ENCODE data around the gene RGCC. TPM values are rescaled to one million over a fixed set of nuclear protein-coding genes. Genes with fewer than 3 reads are reported as not detected.

RGCC gene
- total RNA-seq, 3 donors from 2014 or later = 91.8 to 112 (median 95.7) TPM

DNA sequence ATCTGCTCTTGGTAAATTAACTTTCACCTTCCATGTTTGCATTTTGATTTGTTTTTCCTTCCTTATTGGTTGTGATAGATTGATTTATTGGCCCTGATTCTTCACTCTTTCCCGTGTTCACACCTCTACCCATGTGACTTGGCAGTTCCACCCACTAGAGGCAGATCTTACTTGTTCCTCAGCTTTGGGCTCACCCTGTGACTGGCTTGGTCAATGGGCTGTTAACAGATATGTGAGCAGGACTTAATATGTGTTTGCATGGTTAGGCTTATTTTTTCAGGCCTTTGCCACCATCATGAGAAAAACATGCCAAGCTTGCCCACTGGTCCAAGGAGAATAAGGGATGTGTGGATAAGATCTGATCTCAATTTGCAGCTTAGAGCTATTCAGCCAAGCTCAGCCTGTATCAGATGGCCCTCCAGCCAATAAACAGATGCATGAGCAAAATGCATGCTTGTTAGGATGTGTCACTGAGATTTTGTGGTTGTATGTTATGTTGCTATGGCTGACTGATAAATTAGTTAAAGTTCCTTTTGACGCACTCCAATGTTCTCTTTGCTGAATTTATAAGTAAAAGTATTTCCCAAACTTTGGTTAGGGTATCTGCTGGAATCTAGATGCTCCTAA, 48.0 kb downstream of the RGCC start:
- no peak overlapping the region for H3K27ac ChIP-seq
- no peaks in the 10 kb centered on the region for H3K27me3 ChIP-seq
- intact Hi-C loops (cut with DNase I; ENCODE audit: low total_unique reads) = no loop called here
- H3K36me3 ChIP-seq = no peaks in the 10 kb centered on the region
- H3K4me3 ChIP-seq = no peak overlapping the region
- DNase-seq (ENCODE audit: low spot score in 2 of 2) = no peak
- TF ChIP-seq, protein P1, sequence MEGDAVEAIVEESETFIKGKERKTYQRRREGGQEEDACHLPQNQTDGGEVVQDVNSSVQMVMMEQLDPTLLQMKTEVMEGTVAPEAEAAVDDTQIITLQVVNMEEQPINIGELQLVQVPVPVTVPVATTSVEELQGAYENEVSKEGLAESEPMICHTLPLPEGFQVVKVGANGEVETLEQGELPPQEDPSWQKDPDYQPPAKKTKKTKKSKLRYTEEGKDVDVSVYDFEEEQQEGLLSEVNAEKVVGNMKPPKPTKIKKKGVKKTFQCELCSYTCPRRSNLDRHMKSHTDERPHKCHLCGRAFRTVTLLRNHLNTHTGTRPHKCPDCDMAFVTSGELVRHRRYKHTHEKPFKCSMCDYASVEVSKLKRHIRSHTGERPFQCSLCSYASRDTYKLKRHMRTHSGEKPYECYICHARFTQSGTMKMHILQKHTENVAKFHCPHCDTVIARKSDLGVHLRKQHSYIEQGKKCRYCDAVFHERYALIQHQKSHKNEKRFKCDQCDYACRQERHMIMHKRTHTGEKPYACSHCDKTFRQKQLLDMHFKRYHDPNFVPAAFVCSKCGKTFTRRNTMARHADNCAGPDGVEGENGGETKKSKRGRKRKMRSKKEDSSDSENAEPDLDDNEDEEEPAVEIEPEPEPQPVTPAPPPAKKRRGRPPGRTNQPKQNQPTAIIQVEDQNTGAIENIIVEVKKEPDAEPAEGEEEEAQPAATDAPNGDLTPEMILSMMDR (IDR thresholded peaks at IDR 0.05) = no peak
- TF ChIP-seq POLR2A (IDR thresholded peaks at IDR 0.05) (no peak), POLR2AphosphoS5 (IDR thresholded peaks at IDR 0.05) (no peak)
- H3K9me3 ChIP-seq = peaks cover 0 to 9% of the 10 kb centered on the region in 2 donors
- H3K4me1 ChIP-seq = no peaks in the 10 kb centered on the region

DNA sequence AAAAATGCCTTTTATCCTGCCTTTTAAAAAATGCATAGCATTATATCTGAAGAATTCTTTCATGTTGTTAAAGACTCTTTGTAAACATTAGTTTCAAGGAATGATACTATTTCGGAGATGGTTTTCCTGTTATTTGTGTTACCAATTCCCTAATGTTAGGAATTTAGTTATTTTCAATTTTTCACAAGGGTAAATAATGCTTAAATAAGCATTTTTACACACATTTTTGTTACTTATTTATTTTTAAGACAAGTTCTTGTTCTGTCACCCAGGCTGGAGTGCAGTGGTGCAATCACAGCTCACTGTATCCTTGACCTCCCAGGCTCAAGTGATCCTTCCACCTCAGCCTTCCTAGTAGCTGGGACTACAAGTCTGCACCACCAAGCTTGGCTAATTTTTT, 49.0 kb downstream of the RGCC start:
- intact Hi-C loops (cut with DNase I; ENCODE audit: low total_unique reads) = no loop called here
- Histone ChIP-seq H3K27me3 (no peaks in the 10 kb centered on the region), H3K9me3 (peaks cover 0 to 9% of the 10 kb centered on the region in 2 donors), H3K4me3 (no peak overlapping the region), H3K36me3 (no peaks in the 10 kb centered on the region), H3K4me1 (no peaks in the 10 kb centered on the region), H3K27ac (no peak overlapping the region)
- DNase-seq (ENCODE audit: low spot score in 2 of 2) = no peak
- no peak for TF ChIP-seq POLR2A (IDR thresholded peaks at IDR 0.05)
- TF ChIP-seq POLR2AphosphoS5 (IDR thresholded peaks at IDR 0.05) = no peak
- TF ChIP-seq, protein P1 (IDR thresholded peaks at IDR 0.05) = no peak

DNA sequence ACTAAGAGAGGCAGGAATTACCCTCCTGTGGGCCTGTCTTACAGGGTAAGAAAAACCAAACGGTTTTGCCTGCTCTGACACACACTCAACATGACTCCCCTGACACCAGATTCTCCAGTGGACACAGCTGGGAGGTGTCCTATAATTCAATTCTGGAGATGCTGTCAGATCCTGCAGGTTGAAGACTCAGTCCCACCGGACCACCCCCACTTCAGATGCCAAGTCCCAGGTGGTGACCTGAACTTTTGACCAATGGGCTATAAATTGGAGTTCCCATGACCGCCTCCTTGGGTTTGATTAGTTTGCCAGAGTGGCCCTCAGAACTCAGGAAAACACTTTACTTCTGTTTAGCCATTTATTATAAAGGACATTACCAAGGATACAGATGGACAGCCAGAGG, 52.6 kb downstream of the RGCC start:
- no peak for DNase-seq (ENCODE audit: low spot score in 2 of 2)
- Histone ChIP-seq H3K27ac (no peak overlapping the region), H3K4me1 (no peaks in the 10 kb centered on the region), H3K36me3 (no peaks in the 10 kb centered on the region), H3K4me3 (no peak overlapping the region), H3K27me3 (no peaks in the 10 kb centered on the region), H3K9me3 (peaks cover under 1 to 6% of the 10 kb centered on the region in 2 donors)
- TF ChIP-seq POLR2AphosphoS5 (IDR thresholded peaks at IDR 0.05) (no peak), POLR2A (IDR thresholded peaks at IDR 0.05) (no peak)
- TF ChIP-seq, protein P1 (IDR thresholded peaks at IDR 0.05) = no peak
- intact Hi-C loops (cut with DNase I; ENCODE audit: low total_unique reads) = no loop called here

GRCh38 chr13:41511827-41512226, 54.5 kb downstream of the RGCC start:
- no peaks in the 10 kb centered on the region for H3K27me3 ChIP-seq
- peaks cover 0 to 6% of the 10 kb centered on the region in 2 donors for H3K9me3 ChIP-seq
- intact Hi-C loops (cut with DNase I; ENCODE audit: low total_unique reads) = no loop called here
- DNase-seq (ENCODE audit: low spot score in 2 of 2) = no peak
- TF ChIP-seq, protein P1 (IDR thresholded peaks at IDR 0.05) = no peak
- TF ChIP-seq POLR2A (IDR thresholded peaks at IDR 0.05) = no peak
- no peak for TF ChIP-seq POLR2AphosphoS5 (IDR thresholded peaks at IDR 0.05)
- H3K4me1 ChIP-seq = no peaks in the 10 kb centered on the region
- no peak overlapping the region for H3K4me3 ChIP-seq
- no peak overlapping the region for H3K27ac ChIP-seq
- no peaks in the 10 kb centered on the region for H3K36me3 ChIP-seq

DNA sequence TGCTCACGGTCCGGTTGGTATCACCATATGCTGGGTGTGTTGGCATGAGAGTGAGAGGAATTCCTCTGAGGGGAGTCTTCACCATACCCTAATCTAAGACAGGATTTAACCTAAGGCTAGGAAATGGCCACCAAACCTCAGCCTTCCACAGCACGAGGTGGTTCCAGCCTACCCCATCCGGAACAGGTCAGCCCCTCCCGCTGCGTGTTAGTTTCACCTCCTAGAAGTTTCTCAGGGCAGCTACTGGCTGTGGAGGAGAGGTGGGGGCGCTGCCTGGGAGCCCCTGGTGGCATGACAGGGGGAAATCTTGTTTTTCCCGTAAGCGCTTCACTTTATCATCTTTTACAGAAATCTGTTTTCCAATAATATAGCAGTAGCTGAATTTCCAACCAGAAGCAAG, 55.1 kb downstream of the RGCC start:
- DNase-seq (ENCODE audit: low spot score in 2 of 2) = no peak
- TF ChIP-seq POLR2A (IDR thresholded peaks at IDR 0.05) = no peak
- no peak for TF ChIP-seq POLR2AphosphoS5 (IDR thresholded peaks at IDR 0.05)
- TF ChIP-seq, protein P1 (IDR thresholded peaks at IDR 0.05) = no peak
- H3K27ac ChIP-seq = no peak overlapping the region
- H3K27me3 ChIP-seq = no peaks in the 10 kb centered on the region
- no peak overlapping the region for H3K4me3 ChIP-seq
- intact Hi-C loops (cut with DNase I; ENCODE audit: low total_unique reads) = no loop called here
- H3K9me3 ChIP-seq = peaks cover 0 to 6% of the 10 kb centered on the region in 2 donors
- no peaks in the 10 kb centered on the region for H3K36me3 ChIP-seq
- no peaks in the 10 kb centered on the region for H3K4me1 ChIP-seq

Measured in breast epithelium (tissue), 4 donors.